DMS53 treated with DMSO at 0.1 percent for 48 hours (cell line): Measurements from ENCODE around the gene PPM1M.

Experiments
- DNase-seq: peaks from one replicate; lab custom pipeline; 2025; ENCODE audit not compliant: unreplicated experiment; lab: John Stamatoyannopoulos, UW

PPM1M gene

DNA sequence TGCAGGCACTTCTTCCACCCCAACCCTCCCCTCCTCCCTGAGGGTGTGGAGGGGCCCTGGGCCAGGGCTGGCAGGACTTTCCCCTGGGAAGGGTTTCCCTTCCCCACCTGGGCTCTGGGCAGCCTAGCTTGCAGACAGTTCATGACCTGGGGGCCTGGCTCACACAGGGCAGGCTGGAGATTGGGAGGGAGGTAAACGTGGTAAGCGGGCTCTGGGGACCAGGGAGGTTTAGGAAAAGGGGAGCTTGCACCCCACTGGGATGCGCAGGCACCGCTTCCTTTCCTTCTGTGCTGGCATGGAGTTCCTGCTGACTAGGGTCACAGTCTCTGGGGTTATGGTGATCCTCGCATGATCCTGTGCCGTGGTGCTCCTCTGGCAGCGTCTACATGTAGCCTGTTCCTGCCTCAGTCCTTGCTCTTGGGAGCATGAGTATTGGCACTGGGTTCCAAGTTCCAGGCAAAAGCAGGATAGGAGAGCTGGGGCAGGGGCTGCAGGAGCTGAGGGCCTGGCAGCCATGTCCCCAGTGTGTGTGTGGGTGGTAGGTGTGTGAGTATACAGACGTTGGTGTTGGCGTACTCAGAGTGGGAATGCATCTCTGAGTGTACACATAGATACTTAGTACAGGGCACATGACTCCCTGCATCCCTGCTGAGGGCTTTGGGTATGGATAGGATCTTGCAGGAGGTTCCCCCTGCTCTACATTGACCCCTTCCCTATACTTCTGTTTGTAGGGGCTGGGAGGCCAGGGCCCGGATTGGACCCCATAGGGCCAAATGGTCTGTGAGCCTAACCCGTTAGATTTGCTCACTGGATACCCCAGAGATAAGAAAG, 49.0 kb downstream of the PPM1M start:
- DNase-seq, result no peak

- DNase-seq, result no peak
These were observed 50.2 kb downstream of the PPM1M start for GRCh38 chr3:52295671-52296208.

DNA sequence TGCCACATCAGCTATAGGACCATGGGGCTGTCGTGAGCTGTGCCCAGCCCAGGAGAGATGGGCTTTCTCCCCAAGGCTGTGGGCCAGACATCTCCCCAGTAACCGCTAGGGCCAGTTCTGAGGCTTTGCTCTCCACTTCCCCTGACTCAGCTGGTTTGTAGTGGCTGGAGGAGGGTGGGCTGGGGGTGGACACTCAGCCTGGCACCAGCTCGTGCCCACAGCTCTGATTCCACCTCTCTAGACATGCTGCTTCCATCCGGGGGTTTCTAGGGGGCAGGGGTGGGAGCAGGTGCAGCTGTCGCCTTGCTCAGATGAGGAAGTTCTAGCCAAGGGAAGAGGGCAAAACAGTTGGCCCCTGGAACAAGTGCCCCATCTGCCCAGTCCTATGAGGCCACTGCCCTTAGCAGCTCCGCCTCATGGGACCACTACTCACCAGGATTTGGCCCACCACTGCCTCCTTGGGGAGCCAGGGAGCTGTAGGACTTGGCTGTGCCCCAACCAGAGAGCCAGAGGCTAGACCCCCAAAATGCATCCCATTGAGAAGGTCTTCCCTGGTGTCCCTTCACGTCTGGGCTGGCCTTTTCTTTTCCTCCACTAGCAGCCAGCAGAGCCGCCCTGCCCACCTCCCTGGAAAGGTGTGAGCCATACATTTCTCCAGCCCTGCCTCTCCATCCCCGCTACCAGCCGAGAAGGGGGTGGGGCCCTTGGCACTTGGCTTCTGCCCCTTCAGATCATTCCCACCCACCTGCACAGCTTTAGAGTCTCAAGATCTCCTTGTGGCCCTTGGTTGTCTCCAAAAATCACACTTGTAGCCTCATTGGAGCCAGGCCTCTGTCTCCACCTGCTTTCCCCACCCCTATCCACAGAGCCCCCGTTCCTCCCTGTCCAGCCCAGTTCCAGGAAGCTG, 51.9 kb downstream of the PPM1M start:
- DNase-seq, result no peak

- no peak for DNase-seq
These were observed 52.9 kb downstream of the PPM1M start for GRCh38 chr3:52298149-52299098.

GRCh38 chr3:52299247-52299878, 53.8 kb downstream of the PPM1M start:
- DNase-seq, result no peak
